ENCODE results near the gene CSMD2.

The CSMD2 gene

GRCh38 chr1:33703464-33703863 lies 461.6 kb downstream of the CSMD2 start:
- DNase-seq, result no peak

DNA sequence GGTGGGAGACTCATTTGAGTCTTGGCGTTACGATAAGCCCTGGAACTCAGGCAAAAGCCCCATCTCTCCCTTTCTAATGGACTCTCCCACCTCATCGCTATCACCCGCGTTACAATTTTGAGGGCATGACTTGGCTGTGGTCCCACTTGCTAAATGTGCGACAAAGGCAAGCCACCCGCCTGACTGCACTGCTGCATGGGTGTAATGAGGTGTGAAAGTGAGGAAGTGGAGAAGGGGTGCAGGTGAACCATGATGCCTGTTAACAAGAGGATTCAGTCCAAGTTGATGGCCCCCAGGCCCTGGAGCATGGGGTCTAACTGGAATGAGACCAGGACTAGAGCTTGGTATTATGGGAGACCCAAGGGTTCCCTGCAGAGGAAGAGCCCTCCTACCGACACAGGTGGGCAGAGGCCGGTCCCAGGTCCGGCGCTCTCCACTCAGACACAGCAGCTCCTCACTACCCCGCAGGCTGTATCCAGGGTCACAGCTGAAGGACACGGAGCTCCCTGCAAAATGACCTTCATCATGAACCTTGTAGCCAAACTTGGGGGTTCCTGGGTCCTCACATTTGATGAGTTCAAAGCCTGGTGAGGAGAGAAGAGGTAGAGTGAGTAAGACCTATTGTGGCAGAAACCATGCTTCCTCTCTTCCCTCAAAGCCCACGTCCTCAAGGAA lies 466.5 kb downstream of the CSMD2 start:
- no peak for DNase-seq

DNA sequence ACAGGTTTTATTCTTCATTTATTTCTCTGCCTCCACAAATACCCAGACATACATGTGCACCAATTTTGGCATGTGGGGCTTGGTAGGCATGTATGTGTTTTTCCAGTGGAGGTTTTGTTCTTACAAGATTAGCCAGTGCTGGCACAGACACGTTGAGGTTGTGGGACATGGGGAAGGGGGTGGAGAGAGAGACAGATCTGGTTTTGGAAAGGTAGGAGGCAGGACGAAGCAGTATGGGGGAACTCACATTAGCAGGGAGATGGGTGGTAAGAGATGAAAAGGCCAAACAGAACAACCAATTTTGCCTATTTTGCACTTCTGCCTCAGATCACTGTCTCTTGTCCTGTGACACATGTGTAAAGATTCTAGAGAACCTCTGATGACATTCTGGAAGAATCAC lies 467.2 kb downstream of the CSMD2 start:
- no peak for DNase-seq

DNA sequence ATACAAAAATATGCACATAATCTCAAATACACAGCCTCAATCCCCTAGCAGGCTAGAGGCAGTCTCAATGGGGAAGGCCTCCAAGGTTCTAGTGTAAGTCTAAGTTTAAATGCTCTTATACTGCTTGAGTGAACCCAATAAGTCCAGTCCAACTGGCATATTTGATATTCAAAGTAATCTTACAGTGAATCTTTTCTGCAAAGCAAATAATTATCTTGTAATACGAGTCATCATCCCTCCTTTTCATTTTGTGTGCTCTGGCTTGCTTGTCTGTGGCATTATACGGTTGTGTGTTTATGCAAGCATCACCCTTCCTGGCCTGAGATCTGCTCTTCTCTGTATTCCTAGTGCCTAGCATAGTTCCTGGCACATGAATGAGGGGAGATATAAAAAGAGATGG lies 468.1 kb downstream of the CSMD2 start:
- DNase-seq, result no peak

DNA sequence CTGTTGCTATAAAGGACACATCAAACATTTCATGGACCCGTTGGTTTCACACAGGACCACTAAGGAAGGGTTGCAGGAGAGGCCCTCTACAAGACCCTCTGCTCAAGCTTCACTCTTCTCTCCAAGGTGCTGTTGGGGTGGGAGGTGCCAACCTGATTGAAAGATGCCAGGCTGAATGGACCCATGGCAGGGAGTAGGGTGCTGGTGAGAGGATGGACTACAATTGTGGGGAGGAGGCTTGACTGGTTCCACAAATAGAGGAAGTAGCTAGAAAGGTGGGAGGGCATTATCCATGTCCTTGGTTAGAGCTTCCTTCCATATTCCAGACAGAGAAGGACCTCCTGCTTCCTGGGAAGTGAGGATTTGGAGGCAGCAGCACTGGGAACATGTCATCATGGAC lies 468.7 kb downstream of the CSMD2 start:
- no peak for DNase-seq

DNA sequence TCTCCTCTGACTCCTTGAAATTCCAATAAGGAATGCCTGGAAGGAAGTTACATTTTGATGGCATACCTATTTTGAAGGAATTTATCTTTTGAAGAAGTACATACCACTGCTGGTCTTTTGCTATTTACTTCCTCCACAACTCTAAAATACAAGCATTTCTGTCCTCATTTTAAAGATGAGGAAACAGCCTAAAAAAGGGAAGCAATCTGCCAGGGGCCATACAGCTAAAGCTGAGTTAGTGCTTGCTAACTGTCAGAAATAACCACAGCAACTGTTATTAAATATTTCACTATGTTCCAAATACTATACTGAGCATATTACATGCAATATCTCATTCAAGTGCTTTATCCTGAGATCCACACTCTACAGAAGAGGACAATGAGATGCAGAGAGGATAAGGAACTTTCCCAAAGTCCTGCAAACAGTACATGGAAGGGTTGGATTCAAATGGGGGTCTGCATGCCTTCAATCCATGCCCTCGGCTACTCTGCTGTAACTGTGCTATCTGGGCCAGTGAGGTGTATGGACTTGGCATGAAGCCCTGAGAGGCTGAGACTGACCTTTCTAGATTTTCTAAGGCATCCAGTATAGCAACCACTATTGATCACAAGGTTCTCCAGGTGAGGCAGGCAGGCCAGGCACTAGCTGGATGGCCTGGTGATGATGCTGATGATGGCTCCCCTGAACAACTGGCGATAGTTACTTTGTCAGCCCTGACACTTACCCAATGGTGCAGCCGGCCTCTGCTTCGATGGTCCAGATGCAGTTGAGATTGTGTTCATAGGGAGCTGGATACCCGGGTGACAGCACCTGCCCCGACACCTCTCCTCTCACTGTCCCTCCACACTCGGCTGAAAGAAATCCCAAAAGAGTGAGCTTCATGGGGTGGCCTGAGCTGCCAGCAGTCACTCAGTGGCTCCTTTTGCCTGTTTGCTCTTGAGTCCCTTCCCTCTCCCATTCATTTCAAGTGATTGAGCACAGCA lies 472.5 kb downstream of the CSMD2 start:
- no peak for DNase-seq

DNA sequence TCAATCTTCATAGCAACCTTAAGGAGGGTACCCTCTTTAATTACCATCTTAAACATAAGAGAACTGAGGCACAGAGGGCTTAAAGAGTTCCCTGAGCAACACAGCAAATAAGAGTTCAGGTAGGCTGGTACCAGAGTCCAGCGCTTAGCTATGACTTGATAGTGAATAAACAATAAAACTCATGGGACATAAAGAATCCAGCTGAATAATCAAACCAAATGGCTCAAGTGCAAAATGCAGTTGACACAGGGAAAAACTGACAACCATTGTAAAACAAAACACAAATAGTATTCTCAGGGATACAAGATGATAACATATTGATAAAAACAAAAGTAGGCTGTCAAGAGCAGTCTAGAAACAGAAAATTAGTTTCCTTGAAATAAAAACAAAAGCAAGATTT lies 478.0 kb downstream of the CSMD2 start:
- no peak for DNase-seq

DNA sequence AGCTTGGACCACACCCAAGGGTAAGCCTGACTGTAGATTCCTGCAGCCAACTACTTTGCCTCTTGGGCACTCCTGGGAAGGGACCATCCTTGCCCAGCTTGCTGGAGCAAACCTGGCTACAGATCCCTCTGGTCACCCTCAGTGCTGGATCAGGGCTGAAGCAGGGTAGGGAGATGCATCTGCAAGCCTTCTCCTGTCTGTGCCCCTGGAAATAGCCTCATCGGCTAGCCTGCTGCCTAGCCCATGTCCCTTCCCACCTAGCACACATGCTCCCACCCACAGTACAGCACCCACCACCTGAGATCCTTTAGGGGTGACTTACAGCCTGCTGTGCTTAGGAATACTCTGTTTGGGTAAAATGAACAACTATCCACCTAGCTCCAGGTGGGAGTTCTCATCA lies 478.5 kb downstream of the CSMD2 start:
- DNase-seq, result no peak

- no peak for DNase-seq
Observed at GRCh38 chr1:33685256-33685655, 479.8 kb downstream of the CSMD2 start.

- no peak for DNase-seq
Observed at GRCh38 chr1:33684396-33685179, 480.4 kb downstream of the CSMD2 start.

GRCh38 chr1:33683913-33684312 lies 481.1 kb downstream of the CSMD2 start:
- peak; percentile 20 for DNase-seq

GRCh38 chr1:33682371-33682770 lies 482.7 kb downstream of the CSMD2 start:
- DNase-seq, result no peak

DNA sequence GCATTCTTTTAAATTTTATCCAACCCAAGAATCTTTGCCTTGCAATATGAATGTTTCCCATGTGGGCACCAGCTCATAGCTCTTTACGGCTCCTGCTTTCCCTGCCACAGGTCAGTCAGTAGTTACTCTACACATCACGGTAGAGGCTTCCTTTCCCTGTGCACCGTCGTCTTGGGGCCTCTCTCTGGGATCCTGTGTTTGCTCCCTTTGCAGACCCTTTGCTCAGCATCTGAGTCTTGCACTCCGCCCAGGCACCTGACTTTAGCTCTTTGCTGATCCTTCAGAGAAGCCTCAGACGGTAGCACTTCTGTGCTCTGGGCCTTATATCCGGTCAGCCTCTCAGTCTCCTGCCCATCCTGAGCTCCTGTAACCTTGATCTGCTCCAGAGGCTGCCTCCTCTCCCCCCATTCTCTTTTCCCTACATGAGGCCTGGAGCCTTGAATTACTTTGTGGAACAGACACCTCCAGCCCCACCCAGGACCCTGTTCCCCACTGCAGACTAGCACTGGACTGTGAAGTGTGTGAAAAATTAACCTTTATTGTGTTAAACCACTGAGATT lies 484.7 kb downstream of the CSMD2 start:
- no peak for DNase-seq

DNA sequence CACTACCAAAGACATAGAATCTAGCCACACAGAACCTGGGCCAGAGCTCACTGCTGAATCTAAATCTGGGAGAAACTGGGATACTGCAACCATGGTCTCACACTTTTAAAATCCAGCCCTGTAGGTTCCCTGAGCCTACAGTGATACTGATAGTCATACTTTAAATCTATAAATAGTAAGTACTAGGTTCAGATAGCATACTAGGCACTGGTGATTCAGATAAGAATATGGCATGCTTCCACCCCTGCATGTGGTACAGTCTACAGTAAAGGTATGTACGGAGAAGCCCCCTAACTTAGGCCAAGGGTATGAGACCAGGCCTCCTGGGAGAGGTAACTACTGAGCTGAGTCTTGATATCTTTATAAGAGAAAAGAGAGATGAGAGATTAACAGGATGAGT lies 494.5 kb downstream of the CSMD2 start:
- DNase-seq, result no peak

GRCh38 chr1:33668695-33669094 lies 496.3 kb downstream of the CSMD2 start:
- no peak for DNase-seq

- no peak for DNase-seq
Observed at GRCh38 chr1:33667386-33668282, 497.4 kb downstream of the CSMD2 start.

- DNase-seq, result no peak
Observed at GRCh38 chr1:33666616-33667015, 498.4 kb downstream of the CSMD2 start.

GRCh38 chr1:33661811-33662454 lies 503.1 kb downstream of the CSMD2 start:
- no peak for DNase-seq

DNA sequence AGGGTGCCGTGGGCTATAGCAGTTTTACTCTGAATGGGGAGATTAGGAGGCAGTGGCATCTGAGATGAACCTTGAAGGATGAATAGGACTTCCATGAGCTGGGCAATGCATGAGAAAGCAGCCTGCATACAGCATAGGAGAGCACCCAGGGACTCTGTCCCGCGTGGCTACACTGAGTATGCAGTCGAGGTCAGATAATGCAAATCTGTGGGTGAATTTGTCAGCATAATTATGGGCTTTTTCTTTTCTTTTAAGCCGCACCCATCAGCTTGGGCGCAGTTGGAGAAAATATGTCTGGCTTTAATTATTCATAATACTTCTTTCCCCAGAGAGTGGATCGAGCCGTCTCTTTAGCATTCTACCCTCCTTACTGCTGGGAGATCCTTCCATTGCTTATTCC lies 504.1 kb downstream of the CSMD2 start:
- no peak for DNase-seq

- no peak for DNase-seq
Observed at GRCh38 chr1:33660244-33660643, 504.8 kb downstream of the CSMD2 start.

DNA sequence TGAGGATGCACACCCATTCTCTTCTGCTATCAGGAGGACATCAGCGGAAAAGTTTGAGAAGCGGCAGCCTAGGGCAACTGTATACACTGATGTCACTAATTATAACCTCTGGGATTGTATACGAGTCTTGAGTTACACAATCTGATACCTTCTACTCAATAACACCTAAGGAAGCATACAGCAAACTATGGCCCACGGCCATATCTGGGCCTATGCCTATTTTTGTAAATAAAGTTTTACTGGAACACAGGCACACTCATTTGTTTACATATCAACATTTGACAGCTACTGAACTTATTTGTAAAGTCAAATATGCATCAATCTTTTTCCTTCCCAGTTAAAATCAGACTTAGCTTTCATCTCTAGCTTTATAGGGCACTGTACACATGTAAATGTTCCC lies 505.4 kb downstream of the CSMD2 start:
- no peak for DNase-seq
